Fibroblast of skin of back (primary cell): ENCODE measurements around the gene KCNB1.

Source experiments
- DNase-seq: peaks from one replicate; pipeline ENCODE4 v3.0.0-alpha.2; 2013

Gene KCNB1

GRCh38 chr20:49386848-49387580 lies 95.5 kb downstream of the KCNB1 start:
- no peak for DNase-seq

- DNase-seq = peak; percentile 60
These were observed 97.0 kb downstream of the KCNB1 start for GRCh38 chr20:49385465-49385864.

- DNase-seq = peak; percentile 46
These were observed 97.7 kb downstream of the KCNB1 start for GRCh38 chr20:49384437-49385434.

- peak; percentile 55 for DNase-seq
These were observed 100.6 kb downstream of the KCNB1 start for GRCh38 chr20:49381558-49382493.

GRCh38 chr20:49380337-49380780 lies 102.1 kb downstream of the KCNB1 start:
- no peak for DNase-seq

- no peak for DNase-seq
These were observed 103.1 kb downstream of the KCNB1 start for GRCh38 chr20:49379338-49379737.

- no peak for DNase-seq
These were observed 105.1 kb downstream of the KCNB1 start for GRCh38 chr20:49377326-49377725.

- DNase-seq = no peak
These were observed 107.3 kb downstream of the KCNB1 start for GRCh38 chr20:49375170-49375569.

- no peak for DNase-seq
These were observed 110.3 kb downstream of the KCNB1 start for GRCh38 chr20:49372095-49372734.

GRCh38 chr20:49368596-49368995 lies 113.9 kb downstream of the KCNB1 start:
- DNase-seq = no peak

- DNase-seq = no peak
These were observed 115.4 kb downstream of the KCNB1 start for GRCh38 chr20:49367113-49367512.

GRCh38 chr20:49366687-49367086 lies 115.8 kb downstream of the KCNB1 start:
- DNase-seq = no peak

- no peak for DNase-seq
These were observed 120.4 kb downstream of the KCNB1 start for GRCh38 chr20:49361862-49362660.

- no peak for DNase-seq
These were observed 122.1 kb downstream of the KCNB1 start for GRCh38 chr20:49360242-49360968.

GRCh38 chr20:49356676-49357075 lies 125.8 kb downstream of the KCNB1 start:
- no peak for DNase-seq

GRCh38 chr20:49354673-49355072 lies 127.8 kb downstream of the KCNB1 start:
- no peak for DNase-seq

- DNase-seq = no peak
These were observed 129.1 kb downstream of the KCNB1 start for GRCh38 chr20:49353348-49353747.

- DNase-seq = no peak
These were observed 129.7 kb downstream of the KCNB1 start for GRCh38 chr20:49352751-49353150.

GRCh38 chr20:49351775-49352174 lies 130.7 kb downstream of the KCNB1 start:
- DNase-seq = no peak

- no peak for DNase-seq
These were observed 132.7 kb downstream of the KCNB1 start for GRCh38 chr20:49349694-49350252.
